ENCODE results near the gene CXCL3.

DNA sequence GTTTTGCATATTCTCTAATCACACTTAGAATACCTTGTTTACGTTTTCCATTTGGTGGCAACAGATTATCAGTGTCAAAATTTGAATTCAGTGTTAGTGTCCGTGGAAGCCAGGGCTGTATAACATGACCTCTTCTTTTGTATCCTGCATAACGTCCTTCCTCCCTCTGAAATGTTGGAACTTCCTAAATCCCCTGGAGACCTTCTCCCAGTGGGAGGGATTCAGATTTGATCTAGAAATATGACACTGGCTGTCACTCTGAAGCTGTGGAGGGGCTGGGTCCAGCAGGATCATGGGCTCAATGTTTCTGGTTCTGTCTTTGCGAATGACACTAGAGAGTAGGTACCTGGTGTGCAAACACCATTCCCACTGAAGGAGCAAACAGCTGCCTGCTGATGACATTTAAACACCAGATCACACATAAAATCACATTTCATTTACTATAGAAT is 850 bp upstream of the CXCL3 start:
- no peak for TF ChIP-seq RAD21 (IDR thresholded peaks at IDR 0.05)
- TF ChIP-seq, protein P1, sequence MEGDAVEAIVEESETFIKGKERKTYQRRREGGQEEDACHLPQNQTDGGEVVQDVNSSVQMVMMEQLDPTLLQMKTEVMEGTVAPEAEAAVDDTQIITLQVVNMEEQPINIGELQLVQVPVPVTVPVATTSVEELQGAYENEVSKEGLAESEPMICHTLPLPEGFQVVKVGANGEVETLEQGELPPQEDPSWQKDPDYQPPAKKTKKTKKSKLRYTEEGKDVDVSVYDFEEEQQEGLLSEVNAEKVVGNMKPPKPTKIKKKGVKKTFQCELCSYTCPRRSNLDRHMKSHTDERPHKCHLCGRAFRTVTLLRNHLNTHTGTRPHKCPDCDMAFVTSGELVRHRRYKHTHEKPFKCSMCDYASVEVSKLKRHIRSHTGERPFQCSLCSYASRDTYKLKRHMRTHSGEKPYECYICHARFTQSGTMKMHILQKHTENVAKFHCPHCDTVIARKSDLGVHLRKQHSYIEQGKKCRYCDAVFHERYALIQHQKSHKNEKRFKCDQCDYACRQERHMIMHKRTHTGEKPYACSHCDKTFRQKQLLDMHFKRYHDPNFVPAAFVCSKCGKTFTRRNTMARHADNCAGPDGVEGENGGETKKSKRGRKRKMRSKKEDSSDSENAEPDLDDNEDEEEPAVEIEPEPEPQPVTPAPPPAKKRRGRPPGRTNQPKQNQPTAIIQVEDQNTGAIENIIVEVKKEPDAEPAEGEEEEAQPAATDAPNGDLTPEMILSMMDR (IDR thresholded peaks at IDR 0.05; ENCODE audit: low read depth, low read length, missing input control): no peak
- TF ChIP-seq ZBTB33 (IDR thresholded peaks at IDR 0.05): no peak
- TF ChIP-seq, protein P2, sequence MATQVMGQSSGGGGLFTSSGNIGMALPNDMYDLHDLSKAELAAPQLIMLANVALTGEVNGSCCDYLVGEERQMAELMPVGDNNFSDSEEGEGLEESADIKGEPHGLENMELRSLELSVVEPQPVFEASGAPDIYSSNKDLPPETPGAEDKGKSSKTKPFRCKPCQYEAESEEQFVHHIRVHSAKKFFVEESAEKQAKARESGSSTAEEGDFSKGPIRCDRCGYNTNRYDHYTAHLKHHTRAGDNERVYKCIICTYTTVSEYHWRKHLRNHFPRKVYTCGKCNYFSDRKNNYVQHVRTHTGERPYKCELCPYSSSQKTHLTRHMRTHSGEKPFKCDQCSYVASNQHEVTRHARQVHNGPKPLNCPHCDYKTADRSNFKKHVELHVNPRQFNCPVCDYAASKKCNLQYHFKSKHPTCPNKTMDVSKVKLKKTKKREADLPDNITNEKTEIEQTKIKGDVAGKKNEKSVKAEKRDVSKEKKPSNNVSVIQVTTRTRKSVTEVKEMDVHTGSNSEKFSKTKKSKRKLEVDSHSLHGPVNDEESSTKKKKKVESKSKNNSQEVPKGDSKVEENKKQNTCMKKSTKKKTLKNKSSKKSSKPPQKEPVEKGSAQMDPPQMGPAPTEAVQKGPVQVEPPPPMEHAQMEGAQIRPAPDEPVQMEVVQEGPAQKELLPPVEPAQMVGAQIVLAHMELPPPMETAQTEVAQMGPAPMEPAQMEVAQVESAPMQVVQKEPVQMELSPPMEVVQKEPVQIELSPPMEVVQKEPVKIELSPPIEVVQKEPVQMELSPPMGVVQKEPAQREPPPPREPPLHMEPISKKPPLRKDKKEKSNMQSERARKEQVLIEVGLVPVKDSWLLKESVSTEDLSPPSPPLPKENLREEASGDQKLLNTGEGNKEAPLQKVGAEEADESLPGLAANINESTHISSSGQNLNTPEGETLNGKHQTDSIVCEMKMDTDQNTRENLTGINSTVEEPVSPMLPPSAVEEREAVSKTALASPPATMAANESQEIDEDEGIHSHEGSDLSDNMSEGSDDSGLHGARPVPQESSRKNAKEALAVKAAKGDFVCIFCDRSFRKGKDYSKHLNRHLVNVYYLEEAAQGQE (IDR thresholded peaks at IDR 0.05): no peak
- no peak for TF ChIP-seq GABPA (IDR thresholded peaks at IDR 0.05 in 1 of 2, conservative IDR thresholded peaks at IDR 0.05 in 1 of 2)
- no peak for TF ChIP-seq EGR1 (IDR thresholded peaks at IDR 0.05; ENCODE audit: low read depth in 2 of 2)
- TF ChIP-seq, protein P3, sequence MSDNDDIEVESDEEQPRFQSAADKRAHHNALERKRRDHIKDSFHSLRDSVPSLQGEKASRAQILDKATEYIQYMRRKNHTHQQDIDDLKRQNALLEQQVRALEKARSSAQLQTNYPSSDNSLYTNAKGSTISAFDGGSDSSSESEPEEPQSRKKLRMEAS (IDR thresholded peaks at IDR 0.05): no peak
- no peak for TF ChIP-seq SP1 (IDR thresholded peaks at IDR 0.05)
- TF ChIP-seq FOXA1 (IDR thresholded peaks at IDR 0.05): no peak
- no peak for TF ChIP-seq TAF1 (conservative IDR thresholded peaks at IDR 0.05)
- no peak for TF ChIP-seq JUND (IDR thresholded peaks at IDR 0.05)
- no peak for TF ChIP-seq HNF4A (conservative IDR thresholded peaks at IDR 0.05)
- no peak for TF ChIP-seq YY1 (IDR thresholded peaks at IDR 0.05)
- TF ChIP-seq, protein P4, sequence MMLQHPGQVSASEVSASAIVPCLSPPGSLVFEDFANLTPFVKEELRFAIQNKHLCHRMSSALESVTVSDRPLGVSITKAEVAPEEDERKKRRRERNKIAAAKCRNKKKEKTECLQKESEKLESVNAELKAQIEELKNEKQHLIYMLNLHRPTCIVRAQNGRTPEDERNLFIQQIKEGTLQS (IDR thresholded peaks at IDR 0.05): no peak

Data from liver (tissue), 3 donors.